Neural progenitor cell (in vitro differentiated cells): Measurements from ENCODE around the gene CLIC4. TPM values are rescaled to one million over a fixed set of nuclear protein-coding genes. Genes with fewer than 3 reads are reported as not detected.

Experiments
- DNase-seq: peaks from one replicate; pipeline ENCODE4 v3.0.0-alpha.2; 2016; ENCODE audit warnings: low spot score
- H2AFZ ChIP-seq: fragments of 200-600 bp; sonication (generic); replicated peaks from 2 replicates; pipeline ENCODE4 v1.6.1; 2016; ENCODE audit warnings: antibody characterized with exemption
- H3F3A ChIP-seq: fragments of 200-600 bp; sonication (generic); 2 replicates; pipeline ENCODE4 v1.6.1; 2016; ENCODE audit warnings: antibody characterized with exemption, low read depth
- H3K27ac ChIP-seq: fragments of 200-600 bp; sonication (generic); 2 replicates; pipeline ENCODE4 v1.5.1; 2016; ENCODE audit warnings: mild to moderate bottlenecking
- H3K27me3 ChIP-seq: fragments of 200-600 bp; sonication (generic); 2 replicates; pipeline ENCODE4 v1.6.1; 2016; ENCODE audit warnings: mild to moderate bottlenecking, moderate library complexity
- H3K36me3 ChIP-seq: fragments of 200-600 bp; sonication (generic); 2 replicates; pipeline ENCODE4 v1.5.1; 2016
- H3K4me1 ChIP-seq: fragments of 200-600 bp; sonication (generic); 2 replicates; pipeline ENCODE4 v1.6.1; 2016; ENCODE audit warnings: mixed run types
- H3K4me2 ChIP-seq: fragments of 200-600 bp; sonication (generic); 2 replicates; pipeline ENCODE4 v1.6.1; 2016
- H3K4me3 ChIP-seq: fragments of 200-600 bp; sonication (generic); 2 replicates; pipeline ENCODE4 v1.5.1; 2016
- H3K79me2 ChIP-seq: fragments of 200-600 bp; sonication (generic); 2 replicates; pipeline ENCODE4 v1.6.1; 2016; ENCODE audit warnings: low read depth
- H3K9ac ChIP-seq: fragments of 200-600 bp; sonication (generic); 2 replicates; pipeline ENCODE4 v1.6.1; 2016
- H3K9me3 ChIP-seq: fragments of 200-600 bp; sonication (generic); 2 replicates; pipeline ENCODE4 v1.5.1; 2016; ENCODE audit warnings: low read depth
- H4K20me1 ChIP-seq: fragments of 200-600 bp; sonication (generic); 2 replicates; pipeline ENCODE4 v1.6.1; 2016; ENCODE audit warnings: low read depth
- H3K27ac Mint-ChIP-seq: 3 replicates; pipeline ENCODE4 v1.8.0; 2021; ENCODE audit warnings: mixed read lengths
- H3K27me3 Mint-ChIP-seq: 2 replicates; pipeline ENCODE4 v1.8.0; 2022; ENCODE audit warnings: low read depth, mild to moderate bottlenecking, inconsistent platforms, moderate library complexity, mixed read lengths; ENCODE audit not compliant: insufficient read depth
- H3K36me3 Mint-ChIP-seq: 3 replicates; pipeline ENCODE4 v1.8.0; 2021; ENCODE audit warnings: mixed read lengths
- H3K4me1 Mint-ChIP-seq: 3 replicates; pipeline ENCODE4 v1.8.0; 2021; ENCODE audit warnings: mixed read lengths
- H3K4me3 Mint-ChIP-seq: 3 replicates; pipeline ENCODE4 v1.8.0; 2021; ENCODE audit warnings: mild to moderate bottlenecking, moderate library complexity, mixed read lengths
- H3K9me3 Mint-ChIP-seq: 3 replicates; pipeline ENCODE4 v1.8.0; 2020; ENCODE audit warnings: mixed read lengths
- EZH2 ChIP-seq: fragments of 200-600 bp; sonication (generic); IDR thresholded peaks from 2 replicates; pipeline ENCODE4 v1.6.1; 2017; ENCODE audit warnings: antibody characterized with exemption, mild to moderate bottlenecking, moderate library complexity
- EZH2phosphoT487 ChIP-seq: fragments of 200-600 bp; sonication (generic); IDR thresholded peaks from 2 replicates; pipeline ENCODE4 v1.6.1; 2017; ENCODE audit warnings: antibody characterized with exemption
- total RNA-seq: library from RNA; depleted of rRNA; stranded (reverse); fragments of >200 nt; gene quantifications from 2 replicates; pipeline ENCODE4 v1.2.3, GENCODE V29; 2015; ENCODE audit warnings: low replicate concordance
- TF ChIP-seq, protein P1 (sequence below): fragments of 200-600 bp; sonication (generic); IDR thresholded peaks from 2 replicates; pipeline ENCODE4 v1.5.1; 2017; ENCODE audit warnings: antibody characterized with exemption, mild to moderate bottlenecking

Gene CLIC4
- total RNA-seq, 1 donor from 2014 or later, result 263 TPM

DNA sequence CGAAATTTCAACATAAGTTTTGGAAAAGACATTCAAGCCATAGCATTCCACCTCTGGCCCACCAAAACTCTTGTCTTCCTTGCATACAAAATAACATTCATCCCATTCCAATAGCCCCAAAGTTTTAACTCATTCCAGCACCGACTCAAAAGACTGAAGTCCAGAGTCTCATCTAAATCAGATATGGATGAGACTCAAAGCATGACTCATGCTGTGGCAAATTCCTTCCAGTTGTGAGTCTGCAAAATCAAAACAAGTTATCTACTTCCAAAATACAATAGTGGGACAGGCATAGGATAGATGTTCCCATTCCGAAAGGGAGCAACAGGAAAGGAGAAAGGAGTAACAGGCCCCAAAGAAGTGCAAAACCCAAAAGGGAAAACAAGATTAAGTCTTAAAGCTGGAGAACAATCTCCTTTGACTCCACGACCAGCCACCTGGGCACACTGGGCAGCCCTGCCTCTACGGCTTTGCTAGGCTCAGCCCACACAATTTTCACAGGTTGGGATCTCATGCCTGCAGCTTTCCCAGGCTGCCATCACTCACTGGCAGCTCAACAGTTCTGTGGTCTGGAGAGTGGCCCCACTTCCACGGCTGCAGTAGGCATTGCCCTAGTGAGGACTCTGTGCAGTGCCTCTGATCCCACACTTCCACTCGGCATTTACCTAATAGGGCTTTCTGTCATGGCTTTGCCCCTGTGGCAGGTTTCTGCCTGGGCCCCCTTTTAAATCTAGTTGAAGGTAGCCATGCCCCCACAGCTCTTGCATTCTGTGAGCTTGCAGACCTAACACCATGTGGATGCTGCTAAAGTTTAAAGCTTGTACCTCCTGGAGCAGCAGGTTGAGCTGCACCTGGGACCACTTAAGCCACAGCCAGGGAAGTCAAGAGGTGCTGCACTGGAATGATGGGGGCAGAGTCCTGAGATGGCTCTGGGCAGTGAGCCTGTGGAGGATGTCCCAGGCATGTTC, 133.8 kb downstream of the CLIC4 start:
- Mint-ChIP-seq H3K27ac (no peak overlapping the region), H3K36me3 (no peaks in the 10 kb centered on the region), H3K27me3 (peaks cover 3% of the 10 kb centered on the region), H3K9me3 (peaks cover 4% of the 10 kb centered on the region), H3K4me3 (no peak overlapping the region), H3K4me1 (no peaks in the 10 kb centered on the region)
- Histone ChIP-seq H2AFZ (no peak overlapping the region), H4K20me1 (no peaks in the 10 kb centered on the region), H3F3A (peaks cover 3% of the 10 kb centered on the region), H3K4me2 (no peak overlapping the region), H3K4me3 (no peak overlapping the region), H3K79me2 (no peaks in the 10 kb centered on the region), H3K9me3 (no peaks in the 10 kb centered on the region), H3K27me3 (peaks cover 13% of the 10 kb centered on the region), H3K36me3 (no peaks in the 10 kb centered on the region), H3K4me1 (peaks cover 8% of the 10 kb centered on the region), H3K27ac (no peak overlapping the region), H3K9ac (no peak overlapping the region)
- TF ChIP-seq EZH2 (no peak), EZH2phosphoT487 (no peak)
- TF ChIP-seq, protein P1, sequence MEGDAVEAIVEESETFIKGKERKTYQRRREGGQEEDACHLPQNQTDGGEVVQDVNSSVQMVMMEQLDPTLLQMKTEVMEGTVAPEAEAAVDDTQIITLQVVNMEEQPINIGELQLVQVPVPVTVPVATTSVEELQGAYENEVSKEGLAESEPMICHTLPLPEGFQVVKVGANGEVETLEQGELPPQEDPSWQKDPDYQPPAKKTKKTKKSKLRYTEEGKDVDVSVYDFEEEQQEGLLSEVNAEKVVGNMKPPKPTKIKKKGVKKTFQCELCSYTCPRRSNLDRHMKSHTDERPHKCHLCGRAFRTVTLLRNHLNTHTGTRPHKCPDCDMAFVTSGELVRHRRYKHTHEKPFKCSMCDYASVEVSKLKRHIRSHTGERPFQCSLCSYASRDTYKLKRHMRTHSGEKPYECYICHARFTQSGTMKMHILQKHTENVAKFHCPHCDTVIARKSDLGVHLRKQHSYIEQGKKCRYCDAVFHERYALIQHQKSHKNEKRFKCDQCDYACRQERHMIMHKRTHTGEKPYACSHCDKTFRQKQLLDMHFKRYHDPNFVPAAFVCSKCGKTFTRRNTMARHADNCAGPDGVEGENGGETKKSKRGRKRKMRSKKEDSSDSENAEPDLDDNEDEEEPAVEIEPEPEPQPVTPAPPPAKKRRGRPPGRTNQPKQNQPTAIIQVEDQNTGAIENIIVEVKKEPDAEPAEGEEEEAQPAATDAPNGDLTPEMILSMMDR, result no peak
- no peak for DNase-seq

DNA sequence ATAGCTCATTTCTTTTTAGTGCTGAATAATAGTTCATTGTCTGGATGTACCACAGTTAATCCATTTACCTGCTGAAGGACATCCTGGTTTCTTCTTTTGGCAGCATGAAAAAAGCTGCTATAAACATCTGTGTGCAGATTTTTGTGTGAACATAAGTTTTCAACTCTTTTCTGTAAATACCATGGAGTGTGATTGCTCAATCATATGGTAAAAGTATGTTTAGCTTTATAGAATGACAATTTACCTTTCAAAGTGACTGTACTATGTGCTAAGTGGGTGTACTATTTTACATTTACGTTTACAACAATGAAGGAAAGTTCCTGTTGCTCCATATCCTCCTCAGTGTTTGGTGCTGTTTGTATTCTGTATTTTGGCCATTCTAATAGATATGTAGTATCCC, 135.8 kb downstream of the CLIC4 start:
- Histone ChIP-seq H3K27me3 (peaks cover 18% of the 10 kb centered on the region), H4K20me1 (no peaks in the 10 kb centered on the region), H3K9me3 (no peaks in the 10 kb centered on the region), H3K27ac (no peak overlapping the region), H3K4me2 (no peak overlapping the region), H2AFZ (no peak overlapping the region), H3K4me3 (no peak overlapping the region), H3F3A (no peaks in the 10 kb centered on the region), H3K9ac (no peak overlapping the region), H3K36me3 (no peaks in the 10 kb centered on the region), H3K79me2 (no peaks in the 10 kb centered on the region), H3K4me1 (no peaks in the 10 kb centered on the region)
- no peak for DNase-seq
- H3K9me3 Mint-ChIP-seq, result peaks cover 7% of the 10 kb centered on the region
- H3K4me3 Mint-ChIP-seq, result no peak overlapping the region
- H3K27ac Mint-ChIP-seq, result no peak overlapping the region
- TF ChIP-seq EZH2 (no peak), EZH2phosphoT487 (no peak)
- TF ChIP-seq, protein P1, result no peak
- no peaks in the 10 kb centered on the region for H3K4me1 Mint-ChIP-seq
- H3K36me3 Mint-ChIP-seq, result no peaks in the 10 kb centered on the region
- peaks cover 7% of the 10 kb centered on the region for H3K27me3 Mint-ChIP-seq

DNA sequence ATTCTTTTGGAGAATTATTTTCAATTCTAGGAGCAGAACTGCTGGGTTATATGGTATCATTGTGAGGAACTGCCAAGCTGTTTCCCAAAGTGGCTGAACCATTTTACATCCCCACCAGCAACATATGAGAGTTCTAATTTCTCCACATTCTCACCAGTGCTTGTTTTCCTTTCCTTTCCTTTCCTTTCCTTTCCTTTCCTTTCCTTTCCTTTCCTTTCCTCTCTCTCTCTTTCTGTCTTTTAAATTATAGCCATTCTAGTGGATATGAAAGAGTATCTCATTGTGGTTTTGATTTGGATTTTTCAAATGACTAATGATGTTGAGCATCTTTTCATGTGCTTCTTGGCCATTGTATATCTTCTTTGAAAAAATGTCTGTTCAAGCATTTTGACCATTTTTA, 139.5 kb downstream of the CLIC4 start:
- H3K4me3 ChIP-seq, result no peak overlapping the region
- TF ChIP-seq EZH2phosphoT487 (no peak), EZH2 (no peak)
- TF ChIP-seq, protein P1, result no peak
- H3K4me2 ChIP-seq, result no peak overlapping the region
- no peak overlapping the region for H2AFZ ChIP-seq
- H3K27me3 ChIP-seq, result peaks cover 18% of the 10 kb centered on the region
- no peaks in the 10 kb centered on the region for H3K4me1 Mint-ChIP-seq
- H3K36me3 Mint-ChIP-seq, result no peaks in the 10 kb centered on the region
- H3K79me2 ChIP-seq, result no peaks in the 10 kb centered on the region
- H3K36me3 ChIP-seq, result no peaks in the 10 kb centered on the region
- H3K9me3 ChIP-seq, result no peaks in the 10 kb centered on the region
- H3F3A ChIP-seq, result no peaks in the 10 kb centered on the region
- H3K4me3 Mint-ChIP-seq, result no peak overlapping the region
- H3K9ac ChIP-seq, result no peak overlapping the region
- H3K4me1 ChIP-seq, result no peaks in the 10 kb centered on the region
- H3K27ac ChIP-seq, result no peak overlapping the region
- H4K20me1 ChIP-seq, result no peaks in the 10 kb centered on the region
- no peak overlapping the region for H3K27ac Mint-ChIP-seq
- H3K27me3 Mint-ChIP-seq, result peaks cover 7% of the 10 kb centered on the region
- peaks cover 9% of the 10 kb centered on the region for H3K9me3 Mint-ChIP-seq
- DNase-seq, result no peak
